RWPE1 (cell line): ENCODE results near the gene NASP.

Experiments
- CTCF ChIA-PET: fragments of 350-600 bp; sonication (Branson Sonifier 250); formaldehyde crosslinking; extraction: SDS; loops from one replicate; lab custom pipeline; 2021; lab: Yijun Ruan, JAX
- POLR2A ChIA-PET: fragments of 400-600 bp; formaldehyde crosslinking; extraction: SDS; loops from one replicate; lab custom pipeline; 2020; ENCODE audit warnings: antibody characterized with exemption; ENCODE audit not compliant: low non-redundant PET; lab: Yijun Ruan, JAX
- DNase-seq: peaks from one replicate; pipeline ENCODE4 v3.0.0; 2012; ENCODE audit warnings: low spot score
- H3K27ac ChIP-seq: fragments of 450-650 bp; 2 replicates; pipeline ENCODE4 v1.5.1; 2017
- CTCF ChIP-seq: fragments of 450-650 bp; conservative IDR thresholded peaks from 2 replicates; pipeline ENCODE4 v1.5.1; 2017; ENCODE audit warnings: low read depth, mild to moderate bottlenecking

The NASP gene

GRCh38 chr1:45583666-45584350 lies at the start of gene NASP:
Gene NASP, plus strand, starts transcription at chr1:45584041. Its CDS starts 106 bp downstream, at chr1:45584147.
- TF ChIP-seq CTCF, result no peak
- H3K27ac ChIP-seq, result peak within 1 kb of the TSS; percentile 96
- ChIA-PET CTCF (interaction anchor here (0.6 kb wide), 1 partner anchor 62 kb away, joined by 3 read pairs; no protein-coding TSS in a partner anchor), POLR2A (interaction anchor here (0.7 to 1.0 kb wide), 2 partner anchors 14 to 26 kb away, joined by 3 to 6 read pairs; no protein-coding TSS in a partner anchor)
- DNase-seq, result peak; percentile 93

- no peak overlapping the region for H3K27ac ChIP-seq
- ChIA-PET POLR2A (no interaction called here), CTCF (no interaction called here)
- DNase-seq, result no peak
- TF ChIP-seq CTCF, result no peak
These were observed 47.7 kb upstream of the NASP start for GRCh38 chr1:45535988-45536766.

- DNase-seq, result no peak
- TF ChIP-seq CTCF, result no peak
- ChIA-PET CTCF (interaction anchor here (1.1 kb wide), 1 partner anchor 34 kb away, joined by 3 read pairs; no protein-coding TSS in a partner anchor), POLR2A (no interaction called here)
- H3K27ac ChIP-seq, result no peak overlapping the region
These were observed 47.0 kb upstream of the NASP start for GRCh38 chr1:45536886-45537285.

GRCh38 chr1:45541193-45541592 lies 42.6 kb upstream of the NASP start:
- H3K27ac ChIP-seq, result no peak overlapping the region

GRCh38 chr1:45542591-45542990 lies 41.2 kb upstream of the NASP start:
- DNase-seq, result no peak
- POLR2A ChIA-PET, result no interaction called here
- CTCF ChIA-PET, result no interaction called here
- no peak for TF ChIP-seq CTCF
- H3K27ac ChIP-seq, result no peak overlapping the region

More at GRCh38 chr1:45541193-45541592, 42.6 kb upstream of the NASP start:
- CTCF ChIA-PET, result no interaction called here
- TF ChIP-seq CTCF, result no peak
- no peak for DNase-seq
- POLR2A ChIA-PET, result no interaction called here

GRCh38 chr1:45543581-45544417 lies 40.0 kb upstream of the NASP start:
- DNase-seq, result no peak
- POLR2A ChIA-PET, result interaction anchor here (0.6 to 0.7 kb wide), 2 partner anchors 10 to 31 kb away, joined by 3 to 13 read pairs; no protein-coding TSS in a partner anchor
- no peak overlapping the region for H3K27ac ChIP-seq
- TF ChIP-seq CTCF, result no peak
- CTCF ChIA-PET, result no interaction called here
